H1 (cell line): Measurements from ENCODE around the gene CAPN13. TPM values are rescaled to one million over a fixed set of nuclear protein-coding genes. Genes with fewer than 3 reads are reported as not detected.

Experiments
- CTCF ChIA-PET: fragments of 300-600 bp; sonication (Branson Sonifier 250); formaldehyde crosslinking; loops from one replicate; lab custom pipeline; 2021; ENCODE audit not compliant: partially characterized antibody; lab: Charles Lee
- POLR2A ChIA-PET: fragments of 300-600 bp; sonication (Branson Sonifier 250); formaldehyde crosslinking; loops from one replicate; lab custom pipeline; 2021; ENCODE audit warnings: inconsistent platforms; ENCODE audit not compliant: partially characterized antibody; lab: Charles Lee
- DNase-seq, 2 experiments: peaks; one replicate each; pipeline versions ENCODE4 v3.0.0 to v3.0.0-alpha.2; 2010 to 2022; ENCODE audit warnings: low spot score in 2 of 2, low read depth in 1 of 2, mixed read lengths in 1 of 2
- FAIRE-seq: peaks from 2 replicates; lab custom pipeline; 2011; peaks lifted over from hg19 to GRCh38; lab: Jason Lieb, UNC
- H2AFZ ChIP-seq: 2 replicates; pipeline ENCODE4 v1.8.1; 2012; ENCODE audit warnings: low read length, inconsistent platforms
- H2AK5ac ChIP-seq: 2 replicates; pipeline ENCODE4 v1.6.1; 2013; ENCODE audit warnings: low read depth, low read length
- H2BK120ac ChIP-seq: replicated peaks from 2 replicates; pipeline ENCODE3; 2013; ENCODE audit warnings: low read depth, low read length, inconsistent platforms
- H2BK12ac ChIP-seq: 2 replicates; pipeline ENCODE4 v1.6.1; 2013; ENCODE audit warnings: low read depth, low read length
- H2BK15ac ChIP-seq: 2 replicates; pipeline ENCODE4 v1.6.1; 2013; ENCODE audit warnings: low read length
- H2BK20ac ChIP-seq: 2 replicates; pipeline ENCODE4 v1.6.1; 2013; ENCODE audit warnings: low read length
- H2BK5ac ChIP-seq: 2 replicates; pipeline ENCODE4 v1.6.1; 2013; ENCODE audit warnings: low read depth, low read length
- H3K14ac ChIP-seq: 2 replicates; pipeline ENCODE4 v1.6.1; 2013; ENCODE audit warnings: inconsistent platforms; ENCODE audit not compliant: insufficient read length
- H3K18ac ChIP-seq: 2 replicates; pipeline ENCODE4 v1.6.1; 2013; ENCODE audit warnings: low read length; ENCODE audit errors: extremely low read depth
- H3K23ac ChIP-seq: 2 replicates; pipeline ENCODE4 v1.6.1; 2013; ENCODE audit warnings: inconsistent platforms; ENCODE audit not compliant: insufficient read length
- H3K23me2 ChIP-seq: 2 replicates; pipeline ENCODE4 v1.6.1; 2013; ENCODE audit warnings: low read depth, low read length
- H3K27ac ChIP-seq: 2 replicates; pipeline ENCODE4 v1.6.1; 2011; ENCODE audit warnings: low read depth, low read length, inconsistent platforms
- H3K27me3 ChIP-seq, 4 experiments: replicated peaks in 1 of 4; 1 replicate in 1 of 4; 2 replicates in 3 of 4; pipeline versions ENCODE4 v1.6.1 to v1.8.1; 2011 to 2013; ENCODE audit warnings: low read length in 3 of 4, mild to moderate bottlenecking in 3 of 4, inconsistent platforms in 2 of 4, mixed read lengths in 2 of 4, moderate library complexity in 1 of 4; ENCODE audit not compliant: control insufficient read depth in 3 of 4, insufficient read depth in 3 of 4; ENCODE audit errors: extremely low read depth in 1 of 4
- H3K36me3 ChIP-seq, 4 experiments: 2 replicates each; pipeline versions ENCODE4 v1.6.1 to v1.8.1; 2011 to 2013; ENCODE audit warnings: mild to moderate bottlenecking in 4 of 4, low read length in 3 of 4, moderate library complexity in 2 of 4, control low read depth in 1 of 4, inconsistent platforms in 1 of 4; ENCODE audit not compliant: insufficient read depth in 4 of 4, control insufficient read depth in 2 of 4
- H3K4ac ChIP-seq: replicated peaks from 2 replicates; pipeline ENCODE3; 2013; ENCODE audit warnings: low read length, low read depth, mixed read lengths, inconsistent platforms; ENCODE audit not compliant: insufficient read length
- H3K4me1 ChIP-seq, 4 experiments: replicated peaks in 1 of 4; 1 replicate in 1 of 4; 2 replicates in 3 of 4; pipeline versions ENCODE4 v1.6.1 to v1.8.1; 2011 to 2013; ENCODE audit warnings: low read length in 3 of 4, inconsistent platforms in 2 of 4, mixed read lengths in 1 of 4; ENCODE audit not compliant: insufficient read depth in 4 of 4, control insufficient read depth in 3 of 4
- H3K4me2 ChIP-seq, 2 experiments: 2 replicates each; pipeline versions ENCODE4 v1.6.1 to v1.8.1; 2011 to 2013; ENCODE audit warnings: low read depth in 2 of 2, low read length in 2 of 2, control low read depth in 1 of 2, inconsistent platforms in 1 of 2, mild to moderate bottlenecking in 1 of 2; ENCODE audit not compliant: insufficient read depth in 1 of 2
- H3K4me3 ChIP-seq, 4 experiments: fragments of 200-600, 300-600 bp in 1 of 4; sonication (generic), shearing (Covaris generic), sonication (Bioruptor Twin) in 1 of 4; 2 replicates each; pipeline versions ENCODE4 v1.5.1 to v1.8.1; 2011 to 2016; ENCODE audit warnings: low read length in 4 of 4, low read depth in 3 of 4, control low read depth in 2 of 4, inconsistent platforms in 2 of 4, mild to moderate bottlenecking in 2 of 4, mixed read lengths in 1 of 4, moderate library complexity in 1 of 4; ENCODE audit not compliant: insufficient read depth in 2 of 4; ENCODE audit errors: extremely low read depth in 1 of 4
- H3K56ac ChIP-seq: replicated peaks from 2 replicates; pipeline ENCODE3; 2013; ENCODE audit warnings: low read depth, mild to moderate bottlenecking, mixed read lengths, low read length, inconsistent platforms; ENCODE audit not compliant: insufficient read length
- H3K79me1 ChIP-seq: 2 replicates; pipeline ENCODE4 v1.6.1; 2013; ENCODE audit warnings: low read depth, low read length, control low read depth
- H3K79me2 ChIP-seq, 2 experiments: 2 replicates each; pipeline versions ENCODE4 v1.6.1 to v1.8.1; 2012 to 2013; ENCODE audit warnings: low read length in 2 of 2, mild to moderate bottlenecking in 2 of 2, inconsistent platforms in 1 of 2; ENCODE audit not compliant: insufficient read depth in 2 of 2, control insufficient read depth in 1 of 2
- H3K9ac ChIP-seq, 4 experiments: replicated peaks in 1 of 4; 1 replicate in 1 of 4; 2 replicates in 3 of 4; pipeline versions ENCODE4 v1.6.1 to v1.8.1; 2011 to 2013; ENCODE audit warnings: low read depth in 3 of 4, low read length in 3 of 4, control low read depth in 2 of 4, mild to moderate bottlenecking in 2 of 4, moderate library complexity in 2 of 4, inconsistent platforms in 1 of 4; ENCODE audit errors: extremely low read depth in 1 of 4
- H3K9me3 ChIP-seq, 2 experiments: 2 replicates each; pipeline versions ENCODE4 v1.6.1 to v1.8.1; 2012 to 2013; ENCODE audit warnings: mild to moderate bottlenecking in 2 of 2, moderate library complexity in 2 of 2, control low read depth in 1 of 2, inconsistent platforms in 1 of 2, low read depth in 1 of 2, low read length in 1 of 2, mixed read lengths in 1 of 2; ENCODE audit not compliant: insufficient read depth in 2 of 2
- H4K20me1 ChIP-seq, 2 experiments: replicated peaks in 1 of 2; 2 replicates each; pipeline versions ENCODE3 to v1.8.1; 2011 to 2013; ENCODE audit warnings: inconsistent platforms in 2 of 2, low read length in 2 of 2, mild to moderate bottlenecking in 1 of 2; ENCODE audit not compliant: insufficient read depth in 2 of 2, control insufficient read depth in 1 of 2
- H4K5ac ChIP-seq: 2 replicates; pipeline ENCODE4 v1.6.1; 2013; ENCODE audit warnings: low read length, low read depth, mixed read lengths, inconsistent platforms; ENCODE audit not compliant: insufficient read length
- H4K8ac ChIP-seq: 2 replicates; pipeline ENCODE4 v1.8.0; 2013; ENCODE audit warnings: mild to moderate bottlenecking, moderate library complexity, low read length, inconsistent platforms; ENCODE audit not compliant: insufficient read depth; ENCODE audit errors: extremely low read depth
- H4K91ac ChIP-seq: replicated peaks from 2 replicates; pipeline ENCODE3; 2013; ENCODE audit warnings: low read length, mixed read lengths, inconsistent platforms; ENCODE audit not compliant: insufficient read length
- CEBPB ChIP-seq: IDR thresholded peaks from 2 replicates; pipeline ENCODE4 v1.6.1; 2012; ENCODE audit warnings: low read depth, low read length
- CHD1 ChIP-seq: IDR thresholded peaks from 2 replicates; pipeline ENCODE4 v1.6.1; 2012; ENCODE audit warnings: low read depth, low read length, improper control_type of control experiment
- KDM5A ChIP-seq: fragments of 200-600 bp; IDR thresholded peaks from 2 replicates; pipeline ENCODE4 v1.7.1; 2012; ENCODE audit warnings: mild to moderate bottlenecking, low read length, inconsistent platforms, mixed read lengths
- NANOG ChIP-seq: IDR thresholded peaks from 2 replicates; pipeline ENCODE4 v1.6.1; 2011; ENCODE audit warnings: low read length, low read depth, mild to moderate bottlenecking, inconsistent platforms; ENCODE audit not compliant: insufficient read depth, poor library complexity, severe bottlenecking
- POU5F1 ChIP-seq: IDR thresholded peaks from 2 replicates; pipeline ENCODE4 v1.6.1; 2011; ENCODE audit warnings: low read depth, mild to moderate bottlenecking, low read length, moderate library complexity
- RAD21 ChIP-seq, 2 experiments: IDR thresholded peaks in 1 of 2; conservative IDR thresholded peaks in 1 of 2; 2 replicates each; pipeline ENCODE4 v1.6.1; 2011; ENCODE audit warnings: low read depth in 2 of 2, low read length in 2 of 2, improper control_type of control experiment in 1 of 2, inconsistent platforms in 1 of 2, mild to moderate bottlenecking in 1 of 2, moderate library complexity in 1 of 2
- SIX5 ChIP-seq: IDR thresholded peaks from 2 replicates; pipeline ENCODE4 v1.6.1; 2011; ENCODE audit warnings: mild to moderate bottlenecking, low read depth, low read length
- SP2 ChIP-seq: IDR thresholded peaks from 2 replicates; pipeline ENCODE4 v1.6.1; 2012; ENCODE audit warnings: mild to moderate bottlenecking, low read length, inconsistent platforms
- TAF7 ChIP-seq: optimal IDR thresholded peaks from 2 replicates; pipeline ENCODE3; 2011; ENCODE audit warnings: low read depth, mild to moderate bottlenecking, inconsistent platforms, low read length, moderate library complexity, borderline replicate concordance
- YY1 ChIP-seq: IDR thresholded peaks from 2 replicates; pipeline ENCODE4 v1.6.1; 2011; ENCODE audit warnings: low read depth, mild to moderate bottlenecking, low read length
- ZNF274 ChIP-seq: IDR thresholded peaks from 2 replicates; pipeline ENCODE4 v1.7.0; 2012; ENCODE audit warnings: low read length, borderline replicate concordance; ENCODE audit errors: extremely low read depth
- WGBS, 2 experiments: shearing (Covaris generic) in 1 of 2; methylation state at CpG; one replicate each; pipeline versions ENCODE4 v1.1.6 to v1.1.7; 2013 to 2015; ENCODE audit warnings: low lambda C conversion rate in 2 of 2, mixed read lengths in 2 of 2, inconsistent platforms in 1 of 2, low coverage in 1 of 2, missing lambda C conversion rate in 1 of 2; ENCODE audit not compliant: insufficient replicate concordance in 2 of 2, insufficient coverage in 1 of 2, insufficient read length in 1 of 2; ENCODE audit errors: extremely low coverage in 1 of 2, missing lambda C conversion rate in 1 of 2; 5-methylcytosine and 5-hydroxymethylcytosine counted together
- polyA plus RNA-seq, 7 experiments: library from polyadenylated mRNA; depleted of rRNA in 3 of 7; stranded (reverse) in 5 of 7; unstranded in 2 of 7; fragments of >200 nt in 5 of 7; fragments of 200-250 nt in 2 of 7; gene quantifications; 1 replicate in 5 of 7; 2 replicates in 1 of 7; 4 replicates in 1 of 7; pipeline versions ENCODE4 v1.2.1 to v1.2.3, GENCODE V29; 2011 to 2013; ENCODE audit warnings: missing spikeins in 2 of 7, mixed read lengths in 2 of 7
- total RNA-seq: library from RNA; stranded (reverse); fragmentation: NEBNext Ultra II Directional; extraction: Animal tissue kit (Norgen Biotek cat#: 25700); gene quantifications from 2 replicates; pipeline ENCODE4 v1.2.1, GENCODE V29; 2021
- TF ChIP-seq, protein P1 (sequence below): IDR thresholded peaks from 2 replicates; pipeline ENCODE4 v1.6.1; 2011; ENCODE audit warnings: low read length, improper control_type of control experiment

Gene CAPN13
- total and polyA plus RNA-seq, 2 of the 8 experiments (the other 6 are each of a cell fraction or from before 2014, with no cell fraction given): 2.4 TPM

DNA sequence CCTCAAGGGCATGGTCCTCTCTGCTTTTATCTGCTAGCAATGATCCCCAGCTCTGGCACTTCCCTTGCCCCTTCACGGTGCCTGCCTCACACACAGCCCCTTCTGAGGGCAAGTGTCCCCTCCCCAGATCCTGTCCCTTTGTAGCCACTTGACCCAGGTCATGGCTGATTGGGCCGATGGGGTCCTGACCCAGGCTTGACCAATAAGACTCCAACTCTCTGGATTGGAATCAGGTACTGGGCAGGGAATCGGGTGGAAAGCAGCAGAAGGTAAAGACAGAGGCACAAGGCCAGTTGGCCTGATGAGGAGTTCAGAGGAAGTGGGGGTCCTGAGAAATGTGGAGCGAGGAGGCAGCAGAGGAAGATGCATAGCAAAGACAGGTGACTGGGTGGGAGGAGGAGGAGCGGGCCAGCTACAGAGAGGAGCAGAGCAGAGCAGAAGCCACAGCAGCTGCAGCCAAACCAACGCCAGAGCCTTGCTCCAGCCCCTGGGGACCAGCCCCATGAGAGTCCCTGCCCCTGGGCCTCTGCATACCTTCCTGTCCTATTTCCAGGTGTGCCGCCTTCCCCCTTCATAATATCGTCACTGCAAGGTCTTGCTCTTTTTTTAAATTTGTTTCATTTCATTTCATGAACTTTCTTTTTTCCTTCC lies 39.1 kb downstream of the CAPN13 start:
- Histone ChIP-seq H3K36me3 (no peaks in the 10 kb centered on the region), H2AK5ac (no peak overlapping the region), H3K9me3 (no peaks in the 10 kb centered on the region), H3K4me1 (no peaks in the 10 kb centered on the region), H4K91ac (no peak overlapping the region), H2BK120ac (no peak overlapping the region), H4K8ac (no peak overlapping the region), H3K23ac (no peak overlapping the region), H3K4ac (no peak overlapping the region), H2BK20ac (no peak overlapping the region), H2BK5ac (0 out of 2 replicates have a peak overlapping the region, but pooled peaks have one; percentile 20), H3K56ac (no peak overlapping the region), H3K4me2 (no peak overlapping the region), H3K79me1 (no peaks in the 10 kb centered on the region), H2BK12ac (no peak overlapping the region), H3K9ac (no peak overlapping the region), H3K4me3 (no peak overlapping the region), H3K14ac (no peak overlapping the region), H2BK15ac (no peak overlapping the region), H3K79me2 (no peaks in the 10 kb centered on the region), H3K27me3 (no peaks in the 10 kb centered on the region), H3K18ac (no peak overlapping the region), H4K5ac (no peak overlapping the region), H2AFZ (no peak overlapping the region), H4K20me1 (no peaks in the 10 kb centered on the region), H3K23me2 (no peaks in the 10 kb centered on the region), H3K27ac (no peak overlapping the region)
- ChIA-PET POLR2A (interaction anchor here (1.1 kb wide), 1 partner anchor 11 kb away, joined by 4 read pairs; no protein-coding TSS in a partner anchor), CTCF (interaction anchor here (2.4 kb wide), 1 partner anchor 56 kb away, joined by 8 read pairs; no protein-coding TSS in a partner anchor)
- FAIRE-seq: no peak
- 80% methylated on average over 8 of the region's 8 CpGs; no CpG with 5 or more reads in 1 of the 2 experiments for WGBS, 2 experiments
- no peak for DNase-seq
- TF ChIP-seq NANOG: no peak
- no peak for TF ChIP-seq POU5F1
- TF ChIP-seq KDM5A: no peak
- TF ChIP-seq RAD21 (IDR thresholded peaks at IDR 0.05 in 1 of 2, conservative IDR thresholded peaks at IDR 0.05 in 1 of 2; ENCODE audit: low read depth in 2 of 2, low read length in 2 of 2): no peak
- no peak for TF ChIP-seq CEBPB
- TF ChIP-seq, protein P1, sequence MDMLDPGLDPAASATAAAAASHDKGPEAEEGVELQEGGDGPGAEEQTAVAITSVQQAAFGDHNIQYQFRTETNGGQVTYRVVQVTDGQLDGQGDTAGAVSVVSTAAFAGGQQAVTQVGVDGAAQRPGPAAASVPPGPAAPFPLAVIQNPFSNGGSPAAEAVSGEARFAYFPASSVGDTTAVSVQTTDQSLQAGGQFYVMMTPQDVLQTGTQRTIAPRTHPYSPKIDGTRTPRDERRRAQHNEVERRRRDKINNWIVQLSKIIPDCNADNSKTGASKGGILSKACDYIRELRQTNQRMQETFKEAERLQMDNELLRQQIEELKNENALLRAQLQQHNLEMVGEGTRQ: no peak
- no peak for TF ChIP-seq SIX5
- TF ChIP-seq TAF7: no peak
- no peak for TF ChIP-seq YY1
- no peak for TF ChIP-seq CHD1
- TF ChIP-seq ZNF274: no peak
- no peak for TF ChIP-seq SP2
